H9 (cell line): ENCODE measurements around the gene FAM13A. TPM values are rescaled to one million over a fixed set of nuclear protein-coding genes. Genes with fewer than 3 reads are reported as not detected.

Source experiments
- DNase-seq: peaks from one replicate; pipeline ENCODE4 v3.0.0-alpha.2; 2017
- H2AFZ ChIP-seq: one replicate; pipeline ENCODE4 v1.6.1; 2013; ENCODE audit warnings: mild to moderate bottlenecking, low read length, control low read depth, moderate library complexity
- H2AK5ac ChIP-seq: 2 replicates; pipeline ENCODE4 v1.6.1; 2013; ENCODE audit warnings: low read length, control low read depth, mixed read lengths; ENCODE audit not compliant: insufficient read length
- H2BK120ac ChIP-seq: one replicate; pipeline ENCODE4 v1.6.1; 2013; ENCODE audit warnings: low read depth, mild to moderate bottlenecking, low read length, control low read depth, inconsistent platforms; ENCODE audit not compliant: poor library complexity, severe bottlenecking
- H2BK12ac ChIP-seq: 2 replicates; pipeline ENCODE4 v1.6.1; 2013; ENCODE audit warnings: low read length, control low read depth, mixed read lengths, low read depth; ENCODE audit not compliant: insufficient read length
- H2BK15ac ChIP-seq: 2 replicates; pipeline ENCODE4 v1.6.1; 2013; ENCODE audit warnings: low read depth, low read length, control low read depth
- H2BK20ac ChIP-seq: one replicate; pipeline ENCODE4 v1.6.1; 2013; ENCODE audit warnings: low read depth, mild to moderate bottlenecking, low read length, control low read depth, inconsistent platforms; ENCODE audit not compliant: poor library complexity, severe bottlenecking
- H2BK5ac ChIP-seq: 2 replicates; pipeline ENCODE4 v1.6.1; 2013; ENCODE audit warnings: low read length, control low read depth, mixed read lengths; ENCODE audit not compliant: insufficient read length
- H3K14ac ChIP-seq: 2 replicates; pipeline ENCODE4 v1.6.1; 2013; ENCODE audit warnings: low read length, control low read depth; ENCODE audit not compliant: insufficient read depth
- H3K18ac ChIP-seq: 2 replicates; pipeline ENCODE4 v1.6.1; 2013; ENCODE audit warnings: low read depth, mild to moderate bottlenecking, mixed read lengths, low read length, control low read depth; ENCODE audit not compliant: insufficient read length
- H3K23ac ChIP-seq: 2 replicates; pipeline ENCODE4 v1.6.1; 2013; ENCODE audit warnings: low read length, control low read depth, mixed read lengths, low read depth; ENCODE audit not compliant: insufficient read length
- H3K23me2 ChIP-seq: 2 replicates; pipeline ENCODE4 v1.6.1; 2013; ENCODE audit warnings: low read depth, mild to moderate bottlenecking, mixed read lengths, low read length, control low read depth; ENCODE audit not compliant: insufficient read length, poor library complexity, severe bottlenecking
- H3K27ac ChIP-seq: 2 replicates; pipeline ENCODE4 v1.5.1; 2013; ENCODE audit warnings: low read length, control low read depth, mixed read lengths, low read depth; ENCODE audit not compliant: insufficient read length
- H3K27me3 ChIP-seq: 2 replicates; pipeline ENCODE4 v1.6.1; 2013; ENCODE audit warnings: low read length, control low read depth, inconsistent platforms; ENCODE audit not compliant: insufficient read depth
- H3K4ac ChIP-seq: 2 replicates; pipeline ENCODE4 v1.6.1; 2013; ENCODE audit warnings: low read depth, mild to moderate bottlenecking, control low read depth, inconsistent platforms, low read length, moderate library complexity
- H3K4me1 ChIP-seq: 2 replicates; pipeline ENCODE4 v1.6.1; 2013; ENCODE audit warnings: low read length, control low read depth, inconsistent platforms; ENCODE audit not compliant: insufficient read depth
- H3K4me2 ChIP-seq: 2 replicates; pipeline ENCODE4 v1.6.1; 2013; ENCODE audit warnings: low read length, control low read depth, mixed read lengths; ENCODE audit not compliant: insufficient read length, insufficient read depth
- H3K56ac ChIP-seq: 2 replicates; pipeline ENCODE4 v1.6.1; 2013; ENCODE audit warnings: low read depth, mild to moderate bottlenecking, mixed read lengths, low read length, control low read depth; ENCODE audit not compliant: insufficient read length
- H3K79me1 ChIP-seq: 2 replicates; pipeline ENCODE4 v1.6.1; 2013; ENCODE audit warnings: low read depth, mild to moderate bottlenecking, moderate library complexity, low read length, control low read depth, inconsistent platforms; ENCODE audit not compliant: insufficient read depth, poor library complexity, severe bottlenecking
- H3K79me2 ChIP-seq: 2 replicates; pipeline ENCODE4 v1.6.1; 2013; ENCODE audit warnings: low read length, control low read depth, inconsistent platforms; ENCODE audit not compliant: insufficient read depth
- H3K9ac ChIP-seq: 2 replicates; pipeline ENCODE4 v1.6.1; 2013; ENCODE audit warnings: low read length, control low read depth, mixed read lengths; ENCODE audit not compliant: insufficient read length; ENCODE audit errors: extremely low read depth
- H3K9me3 ChIP-seq: one replicate; pipeline ENCODE4 v1.6.1; 2013; ENCODE audit warnings: low read depth, low read length, inconsistent platforms; ENCODE audit not compliant: control insufficient read depth
- H3T11ph ChIP-seq: one replicate; pipeline ENCODE4 v1.6.1; 2013; ENCODE audit warnings: mild to moderate bottlenecking, low read length, control low read depth, inconsistent platforms
- H4K20me1 ChIP-seq: one replicate; pipeline ENCODE4 v1.6.1; 2013; ENCODE audit not compliant: control insufficient read depth, insufficient read length, insufficient read depth
- H4K5ac ChIP-seq: 2 replicates; pipeline ENCODE4 v1.6.1; 2013; ENCODE audit warnings: low read depth, mild to moderate bottlenecking, mixed read lengths, low read length, control low read depth; ENCODE audit not compliant: insufficient read length
- H4K8ac ChIP-seq: replicated peaks from 2 replicates; pipeline ENCODE4 v1.6.1; 2013; ENCODE audit warnings: low read length, control low read depth, mixed read lengths, low read depth; ENCODE audit not compliant: insufficient read length
- H4K91ac ChIP-seq: 2 replicates; pipeline ENCODE4 v1.6.1; 2013; ENCODE audit warnings: low read depth, mild to moderate bottlenecking, moderate library complexity, mixed read lengths, low read length, control low read depth; ENCODE audit not compliant: insufficient read length
- H3K27ac Mint-ChIP-seq, 3 experiments: 2 replicates in 2 of 3; 3 replicates in 1 of 3; pipeline ENCODE4 v1.8.0; 2020 to 2021; ENCODE audit warnings: mixed read lengths in 3 of 3, mild to moderate bottlenecking in 1 of 3, moderate library complexity in 1 of 3
- H3K27me3 Mint-ChIP-seq: 2 replicates; pipeline ENCODE4 v1.8.0; 2021; ENCODE audit warnings: low read depth, mild to moderate bottlenecking, moderate library complexity, mixed read lengths
- H3K36me3 Mint-ChIP-seq, 3 experiments: 2 replicates in 2 of 3; 3 replicates in 1 of 3; pipeline ENCODE4 v1.8.0; 2020 to 2021; ENCODE audit warnings: low read depth in 3 of 3, mixed read lengths in 3 of 3; ENCODE audit not compliant: insufficient read depth in 1 of 3
- H3K4me1 Mint-ChIP-seq, 2 experiments: 2 replicates each; pipeline ENCODE4 v1.8.0; 2020; ENCODE audit warnings: mixed read lengths in 2 of 2
- H3K4me3 Mint-ChIP-seq, 2 experiments: 2 replicates in 1 of 2; 3 replicates in 1 of 2; pipeline ENCODE4 v1.8.0; 2020 to 2021; ENCODE audit warnings: mild to moderate bottlenecking in 2 of 2, mixed read lengths in 2 of 2, moderate library complexity in 1 of 2
- H3K9me3 Mint-ChIP-seq, 2 experiments: 2 replicates in 1 of 2; 3 replicates in 1 of 2; pipeline ENCODE4 v1.8.0; 2020; ENCODE audit warnings: mild to moderate bottlenecking in 2 of 2, mixed read lengths in 2 of 2, moderate library complexity in 1 of 2
- total RNA-seq: library from RNA; stranded (reverse); gene quantifications from 2 replicates; pipeline ENCODE4 v1.2.1, GENCODE V29; 2021
- TF ChIP-seq, protein P1 (sequence below): fragments of 200-600 bp; sonication (generic); conservative IDR thresholded peaks from 3 replicates; pipeline ENCODE4 v1.8.0; 2021; ENCODE audit warnings: antibody characterized with exemption, mild to moderate bottlenecking

Gene FAM13A
- total RNA-seq, 1 experiment from 2014 or later: 12.7 TPM

DNA sequence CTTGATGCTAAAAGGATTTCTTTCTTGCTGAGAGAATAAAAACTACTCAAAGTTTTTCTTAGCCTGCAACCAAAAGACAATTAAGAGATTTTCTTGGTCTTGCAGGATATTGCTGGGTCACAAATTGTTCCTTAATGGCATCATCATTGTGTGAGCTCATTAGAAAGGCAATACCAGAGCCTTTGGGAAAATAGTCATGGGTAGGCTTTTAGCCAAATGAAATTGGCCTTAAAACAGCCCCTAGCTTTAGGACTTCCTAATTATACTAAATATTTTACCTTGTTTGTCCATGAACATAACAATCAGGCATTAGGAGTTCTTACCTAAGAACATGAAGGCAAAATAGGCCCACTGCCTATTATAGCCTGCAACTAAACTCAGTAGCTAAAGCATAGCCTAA, 10.4 kb upstream of the FAM13A start:
- H2BK15ac ChIP-seq: no peak overlapping the region
- H4K5ac ChIP-seq: no peak overlapping the region
- TF ChIP-seq, protein P1, sequence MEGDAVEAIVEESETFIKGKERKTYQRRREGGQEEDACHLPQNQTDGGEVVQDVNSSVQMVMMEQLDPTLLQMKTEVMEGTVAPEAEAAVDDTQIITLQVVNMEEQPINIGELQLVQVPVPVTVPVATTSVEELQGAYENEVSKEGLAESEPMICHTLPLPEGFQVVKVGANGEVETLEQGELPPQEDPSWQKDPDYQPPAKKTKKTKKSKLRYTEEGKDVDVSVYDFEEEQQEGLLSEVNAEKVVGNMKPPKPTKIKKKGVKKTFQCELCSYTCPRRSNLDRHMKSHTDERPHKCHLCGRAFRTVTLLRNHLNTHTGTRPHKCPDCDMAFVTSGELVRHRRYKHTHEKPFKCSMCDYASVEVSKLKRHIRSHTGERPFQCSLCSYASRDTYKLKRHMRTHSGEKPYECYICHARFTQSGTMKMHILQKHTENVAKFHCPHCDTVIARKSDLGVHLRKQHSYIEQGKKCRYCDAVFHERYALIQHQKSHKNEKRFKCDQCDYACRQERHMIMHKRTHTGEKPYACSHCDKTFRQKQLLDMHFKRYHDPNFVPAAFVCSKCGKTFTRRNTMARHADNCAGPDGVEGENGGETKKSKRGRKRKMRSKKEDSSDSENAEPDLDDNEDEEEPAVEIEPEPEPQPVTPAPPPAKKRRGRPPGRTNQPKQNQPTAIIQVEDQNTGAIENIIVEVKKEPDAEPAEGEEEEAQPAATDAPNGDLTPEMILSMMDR: no peak
- no peaks in the 10 kb centered on the region for H3K79me1 ChIP-seq
- peaks cover 5 to 17% of the 10 kb centered on the region in 2 experiments; a peak in 4 of 5 replicates for H3K9me3 Mint-ChIP-seq
- H3K18ac ChIP-seq: no peak overlapping the region
- H3K4me2 ChIP-seq: no peak overlapping the region
- H2AK5ac ChIP-seq: no peak overlapping the region
- H4K8ac ChIP-seq: no peak overlapping the region
- no peak overlapping the region for H3K14ac ChIP-seq
- no peaks in the 10 kb centered on the region for H3K79me2 ChIP-seq
- H2BK20ac ChIP-seq: no peak overlapping the region
- H3K36me3 Mint-ChIP-seq: peaks cover 2 to 12% (median 3%) of the 10 kb centered on the region in 3 experiments; a peak in 5 of 7 replicates
- H3K23me2 ChIP-seq: no peaks in the 10 kb centered on the region
- H3K4me1 Mint-ChIP-seq: no peaks in the 10 kb centered on the region
- no peaks in the 10 kb centered on the region for H3K27me3 ChIP-seq
- H2BK12ac ChIP-seq: no peak overlapping the region
- no peak overlapping the region for H3K27ac ChIP-seq
- H3K4me3 Mint-ChIP-seq: no peak overlapping the region
- H3K9me3 ChIP-seq: no peaks in the 10 kb centered on the region
- no peak overlapping the region for H3K9ac ChIP-seq
- no peaks in the 10 kb centered on the region for H3K4me1 ChIP-seq
- no peak overlapping the region for H3K56ac ChIP-seq
- H4K91ac ChIP-seq: no peak overlapping the region
- no peak overlapping the region for H3K27ac Mint-ChIP-seq
- H2BK120ac ChIP-seq: no peak overlapping the region
- no peak overlapping the region for H3T11ph ChIP-seq
- H3K27me3 Mint-ChIP-seq: peaks cover 2% of the 10 kb centered on the region; the same call in 1 of the 2 replicates
- no peak overlapping the region for H3K4ac ChIP-seq
- H2AFZ ChIP-seq: no peak overlapping the region
- H4K20me1 ChIP-seq: no peaks in the 10 kb centered on the region
- H3K23ac ChIP-seq: no peak overlapping the region
- no peak overlapping the region for H2BK5ac ChIP-seq
- no peak for DNase-seq
